Suprapubic skin (tissue), 2 donors: ENCODE measurements around the gene PCED1B.

ENCODE experiments used
- EP300 ChIP-seq: sonication (generic); formaldehyde crosslinking; IDR thresholded peaks from one replicate; pipeline ENCODE4 v1.6.1; 2017; ENCODE audit warnings: antibody characterized with exemption
- POLR2A ChIP-seq, 2 donors: fragments of 450-650 bp; IDR thresholded peaks; one replicate each; pipeline ENCODE4 v1.6.1; 2017; ENCODE audit warnings: antibody characterized with exemption in 2 of 2, mild to moderate bottlenecking in 2 of 2, moderate library complexity in 2 of 2

- no peak for TF ChIP-seq EP300
- TF ChIP-seq POLR2A (IDR thresholded peaks at IDR 0.05), result no peak
These were observed 4.8 kb downstream of the PCED1B start for GRCh38 chr12:47084172-47084571.
